ENCODE measurements around the gene MED12L. TPM values are rescaled to one million over a fixed set of nuclear protein-coding genes. Genes with fewer than 3 reads are reported as not detected.

MED12L gene
- total and polyA plus RNA-seq, 8 donors, result 0.08 to 0.88 (median 0.45) TPM

- 37% methylated on average over 14 of the region's 14 CpGs for WGBS, 2 donors
- Histone ChIP-seq H3K36me3 (no peaks in the 10 kb centered on the region), H3K4me1 (peaks cover 0 to 4% (median 0%) of the 10 kb centered on the region in 3 donors), H3K9me3 (no peaks in the 10 kb centered on the region), H3K4me3 (peak overlapping the region; percentile 50 to 76 (median 58)), H3K27ac (no peak overlapping the region), H3K27me3 (peaks cover 0 to 5% (median 0%) of the 10 kb centered on the region in 4 donors)
- TF ChIP-seq, protein P1, sequence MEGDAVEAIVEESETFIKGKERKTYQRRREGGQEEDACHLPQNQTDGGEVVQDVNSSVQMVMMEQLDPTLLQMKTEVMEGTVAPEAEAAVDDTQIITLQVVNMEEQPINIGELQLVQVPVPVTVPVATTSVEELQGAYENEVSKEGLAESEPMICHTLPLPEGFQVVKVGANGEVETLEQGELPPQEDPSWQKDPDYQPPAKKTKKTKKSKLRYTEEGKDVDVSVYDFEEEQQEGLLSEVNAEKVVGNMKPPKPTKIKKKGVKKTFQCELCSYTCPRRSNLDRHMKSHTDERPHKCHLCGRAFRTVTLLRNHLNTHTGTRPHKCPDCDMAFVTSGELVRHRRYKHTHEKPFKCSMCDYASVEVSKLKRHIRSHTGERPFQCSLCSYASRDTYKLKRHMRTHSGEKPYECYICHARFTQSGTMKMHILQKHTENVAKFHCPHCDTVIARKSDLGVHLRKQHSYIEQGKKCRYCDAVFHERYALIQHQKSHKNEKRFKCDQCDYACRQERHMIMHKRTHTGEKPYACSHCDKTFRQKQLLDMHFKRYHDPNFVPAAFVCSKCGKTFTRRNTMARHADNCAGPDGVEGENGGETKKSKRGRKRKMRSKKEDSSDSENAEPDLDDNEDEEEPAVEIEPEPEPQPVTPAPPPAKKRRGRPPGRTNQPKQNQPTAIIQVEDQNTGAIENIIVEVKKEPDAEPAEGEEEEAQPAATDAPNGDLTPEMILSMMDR (IDR thresholded peaks at IDR 0.05), result no peak
- intact Hi-C loops (cut with DNase I), result no loop called here
- no peak for DNase-seq
- no peak for FAIRE-seq
- no peak for ATAC-seq
These were observed 604 bp upstream of the MED12L start for GRCh38 chr3:151084893-151085226.

GRCh38 chr3:151085889-151086483 is 522 bp downstream of the MED12L start:
- H3K4me1 ChIP-seq, result peaks cover 0 to 4% (median 0%) of the 10 kb centered on the region in 3 donors
- DNase-seq, result peak; percentile 2 to 75 (median 28)
- H3K4me3 ChIP-seq, result peak overlapping the region; percentile 50 to 76 (median 58)
- intact Hi-C loops (cut with DNase I), result no loop called here
- no peak overlapping the region for H3K27ac ChIP-seq
- FAIRE-seq, result no peak
- H3K36me3 ChIP-seq, result no peaks in the 10 kb centered on the region
- H3K9me3 ChIP-seq, result no peaks in the 10 kb centered on the region
- peak; percentile 26 to 66 (median 42) for ATAC-seq
- peaks cover 0 to 5% (median 0%) of the 10 kb centered on the region in 4 donors for H3K27me3 ChIP-seq
- WGBS, 2 donors, result 1 to 2% methylated on average over 53 to 60 of the region's 60 CpGs
- TF ChIP-seq, protein P1 (IDR thresholded peaks at IDR 0.05), result no peak

DNA sequence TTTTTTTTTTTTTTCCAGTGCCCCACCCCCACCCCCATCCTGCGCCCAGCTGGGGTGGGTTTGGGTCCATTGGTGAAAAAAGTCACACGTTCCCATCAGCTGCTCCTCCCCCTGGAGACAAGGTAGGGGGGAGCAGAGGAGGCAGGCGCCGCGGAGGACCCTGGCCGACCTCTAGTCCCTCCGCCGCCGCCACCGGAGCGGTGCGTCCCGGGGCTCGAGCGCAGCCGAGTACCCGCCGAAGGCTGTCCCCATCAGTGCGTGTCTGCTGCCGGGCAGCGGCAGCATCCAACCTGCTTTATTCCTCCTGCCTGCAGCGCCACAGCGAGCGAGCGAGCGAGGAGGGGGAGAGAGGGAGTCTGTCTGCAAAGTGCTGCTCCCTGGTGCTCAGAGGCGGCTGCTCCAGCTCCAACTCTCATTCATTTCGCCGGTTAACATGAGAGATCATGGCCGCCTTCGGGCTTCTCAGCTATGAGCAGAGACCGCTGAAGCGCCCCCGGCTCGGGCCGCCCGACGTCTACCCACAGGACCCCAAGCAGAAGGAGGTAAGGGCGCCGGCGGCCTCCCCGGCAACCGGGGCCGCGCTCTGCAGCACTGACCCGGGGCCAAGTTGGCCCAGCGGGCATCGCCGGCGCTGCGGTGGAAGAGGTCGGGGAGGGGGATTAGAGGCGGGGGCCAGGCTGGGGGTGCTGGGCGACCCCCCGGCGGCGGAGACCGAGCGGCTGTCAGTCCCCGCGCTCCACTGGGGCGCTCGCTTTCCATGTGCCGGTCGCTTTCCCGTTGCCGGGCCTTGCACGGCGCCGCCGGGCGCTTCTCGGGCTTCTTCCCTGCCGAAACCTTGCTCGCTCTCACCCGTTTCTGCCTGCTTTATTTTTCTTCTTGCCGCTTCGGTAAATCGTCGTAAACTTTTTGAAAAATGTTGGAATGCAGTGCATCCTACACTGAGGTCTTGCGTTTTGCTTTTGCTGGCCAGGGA is 1.3 kb downstream of the MED12L start:
- Histone ChIP-seq H3K27me3 (peaks cover 0 to 5% (median 0%) of the 10 kb centered on the region in 4 donors), H3K36me3 (no peaks in the 10 kb centered on the region), H3K27ac (no peak overlapping the region), H3K4me3 (peak overlapping the region; percentile 50 to 76 (median 58)), H3K9me3 (no peaks in the 10 kb centered on the region), H3K4me1 (peaks cover 0 to 4% (median 0%) of the 10 kb centered on the region in 3 donors)
- peak; percentile 75 to 90 (median 88) for ATAC-seq
- TF ChIP-seq, protein P1 (IDR thresholded peaks at IDR 0.05), result peak in 1 of 4 donors; percentile 17
- no peak for FAIRE-seq
- WGBS, 2 donors, result 10 to 12% methylated on average over 71 to 81 of the region's 81 CpGs
- intact Hi-C loops (cut with DNase I), result no loop called here
- peak; percentile 69 to 90 (median 74) for DNase-seq

DNA sequence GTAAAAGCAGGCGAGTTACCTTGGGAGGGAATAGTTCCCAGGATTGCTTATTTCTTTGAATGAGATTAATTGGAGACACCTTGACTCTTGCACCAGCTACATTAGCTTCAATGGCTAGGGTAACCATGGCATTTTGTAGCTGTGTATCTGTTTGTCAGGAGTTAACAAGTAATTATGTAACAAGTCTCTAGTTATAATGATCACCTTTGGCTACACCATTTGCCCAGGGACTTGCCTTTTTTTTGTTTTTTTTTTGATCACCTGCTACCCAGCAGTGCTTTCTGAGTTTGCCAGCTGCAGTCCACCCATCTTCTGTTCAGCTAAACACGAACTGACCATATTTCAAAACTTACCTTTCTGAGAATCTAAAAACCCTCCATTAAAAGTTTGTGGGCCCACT is 2.2 kb downstream of the MED12L start:
- Histone ChIP-seq H3K4me3 (no peak overlapping the region), H3K27me3 (peaks cover 0 to 5% (median 0%) of the 10 kb centered on the region in 4 donors), H3K27ac (no peak overlapping the region), H3K4me1 (peaks cover 0 to 4% (median 0%) of the 10 kb centered on the region in 3 donors), H3K9me3 (no peaks in the 10 kb centered on the region), H3K36me3 (no peaks in the 10 kb centered on the region)
- TF ChIP-seq, protein P1 (IDR thresholded peaks at IDR 0.05), result no peak
- no peak for FAIRE-seq
- DNase-seq, result no peak
- 84 to 91% methylated on average over 2 of the region's 2 CpGs for WGBS, 2 donors
- intact Hi-C loops (cut with DNase I), result no loop called here
- no peak for ATAC-seq
